C4-2B (cell line): ENCODE data around the gene CLEC4A.

Source experiments
- ZFX ChIP-seq: fragments of 450-650 bp; IDR thresholded peaks from 2 replicates; pipeline ENCODE4 v1.6.1; 2017
- TF ChIP-seq, protein P1 (sequence below): fragments of 450-650 bp; conservative IDR thresholded peaks from 2 replicates; pipeline ENCODE4 v1.5.1; 2017; ENCODE audit warnings: mild to moderate bottlenecking

DNA sequence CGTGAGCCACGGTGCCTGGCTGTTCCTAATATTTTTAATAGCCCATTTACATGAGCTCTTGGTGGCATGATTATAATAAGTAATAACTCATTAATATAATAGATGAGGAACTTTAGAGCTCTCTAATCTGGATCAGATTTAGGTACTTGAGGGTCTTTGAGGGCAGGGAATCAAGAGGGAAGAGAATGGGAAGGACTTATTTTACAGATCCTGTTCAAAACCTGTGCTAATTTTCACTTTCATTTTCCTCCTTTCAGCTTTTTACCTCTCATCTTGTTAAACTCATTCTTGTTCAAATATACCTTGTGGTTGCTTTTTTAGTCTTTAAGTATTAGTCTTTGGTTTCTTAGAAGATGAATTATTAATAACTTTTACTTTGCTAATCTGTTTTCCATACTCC is 35.8 kb upstream of the CLEC4A start:
- TF ChIP-seq, protein P1, sequence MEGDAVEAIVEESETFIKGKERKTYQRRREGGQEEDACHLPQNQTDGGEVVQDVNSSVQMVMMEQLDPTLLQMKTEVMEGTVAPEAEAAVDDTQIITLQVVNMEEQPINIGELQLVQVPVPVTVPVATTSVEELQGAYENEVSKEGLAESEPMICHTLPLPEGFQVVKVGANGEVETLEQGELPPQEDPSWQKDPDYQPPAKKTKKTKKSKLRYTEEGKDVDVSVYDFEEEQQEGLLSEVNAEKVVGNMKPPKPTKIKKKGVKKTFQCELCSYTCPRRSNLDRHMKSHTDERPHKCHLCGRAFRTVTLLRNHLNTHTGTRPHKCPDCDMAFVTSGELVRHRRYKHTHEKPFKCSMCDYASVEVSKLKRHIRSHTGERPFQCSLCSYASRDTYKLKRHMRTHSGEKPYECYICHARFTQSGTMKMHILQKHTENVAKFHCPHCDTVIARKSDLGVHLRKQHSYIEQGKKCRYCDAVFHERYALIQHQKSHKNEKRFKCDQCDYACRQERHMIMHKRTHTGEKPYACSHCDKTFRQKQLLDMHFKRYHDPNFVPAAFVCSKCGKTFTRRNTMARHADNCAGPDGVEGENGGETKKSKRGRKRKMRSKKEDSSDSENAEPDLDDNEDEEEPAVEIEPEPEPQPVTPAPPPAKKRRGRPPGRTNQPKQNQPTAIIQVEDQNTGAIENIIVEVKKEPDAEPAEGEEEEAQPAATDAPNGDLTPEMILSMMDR, result no peak
- no peak for TF ChIP-seq ZFX
